NCI-H2107 treated with DMSO at 0.1 percent for 48 hours (cell line): ENCODE measurements around the gene RNLS.

ENCODE experiments used
- DNase-seq: peaks from one replicate; lab custom pipeline; 2025; ENCODE audit not compliant: unreplicated experiment; lab: John Stamatoyannopoulos, UW

RNLS gene

DNA sequence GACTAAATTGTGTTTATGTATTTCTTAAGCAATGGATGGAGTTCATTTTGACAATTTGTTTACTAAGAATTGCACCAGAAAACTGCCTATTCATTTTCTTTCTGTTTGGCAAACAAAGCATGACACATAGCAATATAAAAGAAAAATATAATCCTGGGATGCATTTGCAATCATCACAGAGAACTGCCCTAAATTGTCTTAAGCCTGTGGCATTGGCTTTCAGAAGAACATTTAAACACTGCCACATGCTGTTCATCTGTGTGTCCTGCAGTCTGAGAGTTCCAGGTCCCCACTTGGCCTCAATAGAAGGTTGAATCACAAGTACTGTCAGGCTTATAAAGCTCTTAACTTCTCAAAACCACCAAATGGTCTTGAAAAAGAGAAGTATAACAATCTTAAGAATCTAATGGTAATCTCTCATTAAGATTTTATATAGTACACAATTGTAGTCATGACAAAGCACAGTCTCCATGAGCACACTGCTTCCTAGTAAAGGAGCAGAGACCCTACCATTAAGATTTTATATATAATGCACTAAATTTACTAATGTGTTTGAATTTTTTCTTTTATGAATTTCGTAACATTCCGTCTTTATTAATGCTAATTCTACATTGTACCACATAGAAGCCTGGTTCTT is 29.9 kb downstream of the RNLS start:
- DNase-seq, result no peak

DNA sequence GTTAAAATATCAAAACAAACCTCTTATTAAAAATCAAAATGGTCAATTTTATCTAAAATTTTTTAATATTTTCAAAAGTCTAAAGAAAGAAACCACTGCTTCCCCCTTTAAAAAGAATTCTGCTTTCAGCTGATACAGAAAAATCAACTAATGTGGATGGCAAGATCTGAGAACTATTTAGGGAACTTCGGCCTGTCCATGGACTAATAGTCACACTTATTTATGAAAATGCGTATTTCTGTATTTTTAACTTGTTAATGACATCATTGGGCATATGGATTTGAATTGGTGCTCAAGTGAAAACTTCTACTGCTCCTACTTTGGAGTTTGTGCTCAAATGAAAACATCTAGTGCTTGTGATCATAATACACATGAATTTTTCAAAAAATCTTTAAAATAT is 31.9 kb downstream of the RNLS start:
- DNase-seq, result no peak

DNA sequence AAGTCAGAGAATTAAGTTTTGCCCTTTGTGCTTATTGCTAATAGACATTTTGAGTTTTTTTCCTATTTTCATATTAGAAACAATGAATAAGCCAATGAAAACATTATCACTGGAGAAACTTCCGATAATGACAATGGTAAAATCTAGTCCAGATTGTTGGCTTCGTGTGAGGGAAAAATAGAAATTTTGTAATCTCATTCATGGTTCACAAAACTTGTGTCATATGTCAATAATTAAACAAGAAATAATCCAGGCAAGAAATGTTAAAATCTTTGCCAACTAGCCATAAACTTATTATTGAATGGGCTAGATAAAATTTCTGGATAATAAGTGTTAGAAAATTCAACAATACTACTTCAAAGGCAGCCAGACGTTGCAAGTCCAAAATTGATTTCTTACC is 36.6 kb downstream of the RNLS start:
- DNase-seq, result no peak

DNA sequence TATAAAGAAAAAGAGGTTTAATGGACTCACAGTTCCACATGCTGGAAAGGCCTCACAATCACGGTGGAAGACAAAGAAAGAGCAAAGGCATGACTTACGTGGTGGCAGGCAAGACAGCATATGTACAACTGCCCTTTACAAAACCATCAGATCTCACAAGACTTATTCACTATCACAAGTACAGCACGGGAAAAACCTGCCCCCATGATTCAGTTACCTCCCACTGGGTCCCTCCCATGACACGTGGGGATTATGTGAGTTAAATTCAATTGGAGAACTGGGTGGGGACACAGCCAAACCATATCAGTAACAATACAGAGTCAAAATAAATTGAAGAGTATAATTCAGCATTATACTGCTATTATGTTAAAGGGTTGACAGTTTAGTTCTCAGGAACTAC is 37.8 kb downstream of the RNLS start:
- DNase-seq, result no peak

DNA sequence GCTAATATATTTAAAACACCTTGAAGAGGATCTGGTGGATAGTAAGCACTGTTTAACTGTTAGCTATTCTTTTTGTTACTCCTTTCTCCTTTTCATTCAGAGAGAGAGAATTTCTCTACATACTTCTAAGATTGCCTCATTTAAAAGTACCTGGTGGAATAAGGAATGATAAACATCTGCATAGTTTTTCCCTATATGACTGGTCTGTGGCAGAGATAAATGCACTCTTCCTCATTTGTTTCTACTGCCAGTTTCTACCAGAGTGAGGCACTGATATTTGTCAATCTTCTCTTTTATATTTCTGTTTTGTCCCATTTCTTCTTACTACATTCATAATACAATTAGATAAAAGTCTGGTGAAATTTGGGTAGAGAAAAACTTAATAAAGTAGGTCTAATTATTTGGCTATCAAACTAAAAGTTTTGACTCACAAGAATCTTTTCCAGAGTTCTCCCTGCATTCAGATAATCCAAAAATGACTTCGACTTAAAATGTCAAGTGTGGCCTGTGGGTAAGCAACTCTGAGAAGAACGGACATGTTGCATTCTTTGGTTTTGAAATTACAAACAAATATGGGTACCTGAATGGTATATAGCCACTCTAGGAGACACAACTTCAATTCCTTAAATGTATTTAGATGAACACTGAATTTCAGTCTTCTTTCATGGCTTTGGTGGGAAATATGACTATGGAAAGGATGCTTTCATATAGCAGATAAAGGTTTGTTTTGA is 38.8 kb downstream of the RNLS start:
- no peak for DNase-seq

DNA sequence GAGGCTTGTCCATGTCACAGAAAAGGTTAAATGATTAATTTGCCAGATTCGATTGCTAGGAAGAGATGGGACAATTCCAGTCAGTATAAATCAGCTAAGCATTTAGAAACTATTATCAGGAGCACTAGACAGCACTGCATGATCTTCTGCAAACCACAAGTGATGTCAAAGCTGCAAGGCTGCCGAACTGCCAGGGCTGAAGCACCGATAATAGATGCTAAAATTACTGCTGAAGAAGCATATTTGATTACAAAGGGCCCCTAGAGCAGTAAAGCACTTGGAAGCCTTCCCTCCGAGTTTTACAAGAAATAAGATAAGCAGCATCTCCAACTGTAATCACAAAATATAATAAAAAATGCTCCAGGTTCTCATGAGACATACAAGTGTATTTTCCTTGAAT is 40.6 kb downstream of the RNLS start:
- no peak for DNase-seq

DNA sequence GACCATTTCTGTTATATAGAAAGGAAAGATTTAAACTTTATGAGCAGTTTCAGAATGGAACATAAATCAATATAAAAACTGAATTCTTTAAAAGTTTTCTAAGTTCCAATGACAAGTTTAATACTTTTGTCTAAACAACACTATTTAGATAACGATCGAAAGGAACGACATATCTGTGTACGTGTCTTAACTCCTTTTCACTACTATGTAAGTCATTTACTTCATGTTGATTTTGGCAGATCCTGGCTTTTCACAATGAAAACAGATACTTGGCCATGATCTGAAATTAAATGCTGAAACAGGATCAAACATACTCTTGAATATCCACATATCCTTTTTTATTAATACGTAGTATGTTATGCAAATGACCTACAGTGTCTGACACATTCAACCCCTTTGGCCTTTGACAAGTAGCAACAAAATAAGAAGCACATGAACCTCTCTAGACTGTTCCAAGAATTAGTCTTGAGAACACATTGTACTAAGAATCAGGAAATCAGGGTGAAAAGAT is 41.9 kb downstream of the RNLS start:
- DNase-seq, result no peak

DNA sequence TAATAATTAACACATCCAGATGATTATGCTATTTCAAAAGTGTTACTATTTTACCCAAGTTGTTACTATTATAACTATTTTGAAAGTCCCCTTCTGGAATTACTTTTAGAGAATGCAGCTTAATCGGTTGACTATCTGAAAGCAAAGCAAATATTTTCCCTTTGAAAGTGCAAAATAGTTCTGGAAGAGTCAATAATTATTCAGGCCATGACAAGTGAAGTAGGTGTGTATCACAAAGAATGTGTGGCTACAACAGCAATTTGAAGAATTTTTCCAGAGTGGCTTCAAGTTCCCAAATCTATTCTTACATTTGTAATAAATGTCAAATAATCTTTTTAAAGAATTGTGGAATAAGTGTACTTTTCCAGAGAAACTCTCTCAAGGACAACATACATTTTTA is 42.8 kb downstream of the RNLS start:
- no peak for DNase-seq

DNA sequence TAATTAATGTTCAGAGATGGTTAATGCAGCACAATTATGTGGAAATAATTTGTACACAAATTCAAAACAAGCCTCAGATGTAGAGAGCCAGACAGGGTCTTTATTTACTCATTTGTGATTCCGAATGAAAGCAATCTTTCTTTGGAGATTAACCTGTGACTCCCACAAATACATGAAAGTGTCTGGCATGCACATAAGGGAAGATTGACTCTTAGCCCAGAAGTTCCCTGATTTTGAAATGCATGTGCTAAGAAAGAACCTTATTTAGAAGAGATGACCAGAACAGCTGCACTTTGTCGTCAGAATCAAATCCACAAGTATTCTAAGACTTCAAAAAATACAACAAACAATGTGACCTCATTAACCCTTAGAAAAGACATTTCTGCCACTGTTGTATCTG is 45.1 kb downstream of the RNLS start:
- DNase-seq, result no peak

DNA sequence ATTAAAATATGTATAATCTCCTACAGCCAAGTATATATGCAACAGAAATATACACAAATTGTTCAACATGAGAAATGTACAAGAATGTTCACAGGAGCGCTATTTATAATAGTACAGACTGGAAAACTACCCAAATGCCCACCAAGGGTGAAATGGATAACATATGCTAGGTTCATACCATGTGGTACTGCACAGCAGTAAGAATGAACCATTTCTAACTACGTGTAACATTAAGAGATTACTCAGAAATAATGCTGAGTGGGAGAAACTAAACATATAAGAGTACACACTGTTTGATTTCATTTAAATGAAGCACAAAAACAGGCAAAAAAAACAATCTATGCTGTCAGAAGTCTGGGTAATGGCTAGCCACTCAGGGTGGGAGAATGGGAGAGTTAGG is 45.8 kb downstream of the RNLS start:
- DNase-seq, result no peak

DNA sequence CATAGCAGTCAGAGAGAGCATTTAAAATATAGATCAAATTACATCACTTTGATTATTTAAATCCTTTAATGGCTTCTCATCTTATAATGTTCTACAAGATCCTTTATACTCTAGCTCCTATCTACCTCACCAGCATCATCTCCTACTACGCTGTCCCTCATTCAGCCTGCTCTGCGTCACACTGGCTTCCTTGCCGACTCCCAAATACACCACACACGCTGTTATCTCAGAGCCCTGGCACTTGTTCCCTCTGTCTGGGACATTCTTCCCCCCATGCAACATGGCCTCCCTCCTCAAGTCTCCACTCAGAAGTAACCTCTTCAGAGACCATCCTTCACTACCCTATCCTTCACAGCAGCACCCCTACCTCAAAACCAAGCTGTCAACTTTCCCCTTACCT is 46.7 kb downstream of the RNLS start:
- DNase-seq, result no peak

DNA sequence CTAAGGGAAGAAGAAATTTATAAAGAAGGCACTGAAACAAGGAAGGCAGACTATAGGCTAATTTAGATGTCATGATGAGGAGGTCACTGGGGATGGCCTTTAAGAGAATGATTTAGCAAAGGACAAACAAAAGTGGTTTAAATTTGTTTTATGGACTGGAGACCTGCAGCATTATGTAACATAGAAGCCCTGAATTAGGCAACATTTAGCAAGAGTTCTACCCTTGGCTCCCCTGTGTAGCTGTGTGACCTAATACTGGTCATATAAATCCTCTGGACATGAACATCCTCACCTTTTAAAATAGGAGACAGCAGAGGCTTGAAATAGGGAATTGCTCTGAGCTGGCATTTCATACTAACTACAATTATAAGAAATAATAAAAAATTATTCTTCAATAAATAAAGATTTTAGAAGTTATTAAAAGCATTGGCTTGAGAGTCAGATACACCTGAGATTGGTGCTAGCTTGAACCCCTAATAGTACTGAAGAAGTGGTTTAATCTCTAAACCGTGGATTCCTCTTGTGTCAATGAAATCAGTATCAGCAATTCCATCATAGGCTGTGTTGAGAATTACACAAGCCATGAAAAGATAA is 48.9 kb downstream of the RNLS start:
- DNase-seq, result no peak

DNA sequence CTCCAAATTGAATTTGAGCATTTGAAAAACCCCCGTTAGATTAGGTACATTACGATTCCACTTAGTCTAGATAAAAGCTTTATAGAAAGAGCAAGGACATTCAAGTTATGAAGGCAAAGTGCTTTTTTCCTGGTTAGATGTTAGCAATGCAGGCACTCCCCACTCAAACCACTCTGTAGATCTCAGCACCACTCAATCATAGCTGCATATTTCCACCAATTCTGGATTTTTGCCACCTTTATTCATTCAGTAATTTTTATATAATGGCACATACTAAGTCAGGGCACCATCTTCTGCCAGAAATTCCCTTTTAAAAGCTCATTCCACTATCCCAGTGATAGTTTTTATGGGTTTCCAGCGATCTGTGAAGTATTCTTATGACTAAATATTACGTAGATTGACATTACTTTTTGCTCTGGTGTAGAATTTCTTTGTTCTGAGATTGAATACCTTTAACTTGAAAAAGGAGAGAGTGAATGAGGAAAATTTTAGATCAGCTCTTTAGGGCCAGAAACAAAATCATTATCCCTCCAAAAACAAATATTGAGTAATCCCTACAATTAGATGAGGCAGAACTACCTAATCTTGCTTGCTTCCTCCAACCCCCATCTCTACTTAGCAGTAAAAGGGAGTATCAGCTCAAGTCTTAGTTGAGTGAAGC is 51.6 kb downstream of the RNLS start:
- DNase-seq, result no peak

DNA sequence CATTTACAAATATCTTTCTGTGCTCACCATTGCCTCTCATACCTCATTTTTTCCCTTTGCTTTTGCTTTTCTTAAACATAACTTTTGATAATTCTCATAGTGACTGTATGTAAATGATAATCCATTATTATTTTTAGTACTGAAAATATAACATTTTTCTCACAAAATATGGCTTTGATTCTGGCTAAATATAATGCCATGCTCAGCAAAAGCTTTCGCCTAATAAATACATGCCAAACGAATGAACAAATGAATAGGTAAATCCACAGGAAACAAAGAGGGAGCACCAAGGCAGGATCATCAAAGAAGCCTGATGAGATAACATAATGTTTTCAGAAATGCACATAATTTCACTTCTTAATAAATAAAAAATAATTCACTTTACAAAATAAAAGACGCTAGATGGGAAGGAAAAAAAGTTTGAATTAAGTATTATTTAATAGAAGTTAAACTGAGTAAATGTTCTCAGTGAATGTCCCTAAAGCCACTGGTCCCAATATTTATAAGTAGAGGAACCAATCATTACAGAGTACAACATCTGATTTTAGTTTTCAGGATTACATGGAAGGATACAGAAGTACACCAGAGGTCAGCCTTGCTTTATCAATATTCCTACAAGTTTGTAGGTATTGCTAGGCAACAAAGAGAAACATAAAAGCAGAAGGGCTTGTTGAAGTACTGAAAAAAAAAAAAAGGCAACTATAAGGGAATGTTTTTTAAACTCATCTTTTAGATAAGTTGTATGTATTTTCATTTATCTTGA is 52.3 kb downstream of the RNLS start:
- no peak for DNase-seq

DNA sequence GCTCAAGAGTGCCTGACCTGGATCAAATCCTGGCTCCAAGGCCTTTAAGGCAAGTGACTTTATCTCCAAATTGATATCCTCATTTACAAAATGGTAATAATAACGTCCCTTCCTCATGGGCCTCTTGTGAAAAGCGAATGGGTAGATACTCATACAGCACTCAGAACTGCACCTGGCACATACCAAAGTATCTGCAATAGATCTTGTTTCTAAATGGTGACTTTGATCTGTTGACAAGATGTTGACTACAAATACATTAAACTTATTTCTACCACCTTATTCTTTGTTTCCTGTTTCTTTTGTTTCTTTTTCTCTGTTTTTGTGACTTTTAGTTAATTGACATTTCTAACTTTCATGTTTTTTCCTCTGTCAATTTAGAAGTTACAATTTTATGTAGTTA is 53.0 kb downstream of the RNLS start:
- DNase-seq, result no peak

DNA sequence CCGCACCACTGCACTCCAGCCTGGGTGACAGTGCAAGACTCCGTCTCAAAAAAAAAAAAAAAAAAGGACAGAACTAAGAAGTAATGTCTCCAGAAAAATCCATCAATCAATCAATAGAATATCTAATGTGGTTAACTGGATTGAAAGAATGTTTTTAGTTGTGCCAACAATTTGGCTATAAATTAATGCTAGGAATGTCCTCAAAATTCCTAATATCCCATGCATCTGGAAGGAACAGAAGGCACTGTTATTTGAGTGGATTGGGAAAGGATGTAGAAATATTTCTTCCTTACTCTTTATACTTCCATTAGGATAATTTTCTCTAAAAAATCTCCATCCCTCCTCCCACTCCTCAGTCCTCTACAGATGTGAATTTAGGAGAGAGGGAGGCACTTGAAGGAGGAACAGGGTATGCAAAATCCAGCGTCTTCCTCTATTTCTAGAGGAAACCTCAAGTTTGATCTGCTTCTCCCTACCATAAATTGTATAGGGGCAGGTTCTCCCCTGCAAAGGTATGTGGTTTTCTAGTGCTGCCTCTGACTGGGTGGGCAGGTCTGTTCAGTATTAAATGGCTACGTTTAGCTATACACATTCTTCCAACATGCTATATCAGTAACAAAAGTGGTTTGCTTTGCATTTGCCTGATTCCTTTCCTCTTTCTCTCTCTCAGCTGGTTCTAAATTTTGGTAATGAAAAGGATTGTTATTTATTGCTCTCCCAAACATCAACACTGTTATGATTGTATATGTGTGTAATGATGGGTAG is 54.1 kb downstream of the RNLS start:
- DNase-seq, result no peak

DNA sequence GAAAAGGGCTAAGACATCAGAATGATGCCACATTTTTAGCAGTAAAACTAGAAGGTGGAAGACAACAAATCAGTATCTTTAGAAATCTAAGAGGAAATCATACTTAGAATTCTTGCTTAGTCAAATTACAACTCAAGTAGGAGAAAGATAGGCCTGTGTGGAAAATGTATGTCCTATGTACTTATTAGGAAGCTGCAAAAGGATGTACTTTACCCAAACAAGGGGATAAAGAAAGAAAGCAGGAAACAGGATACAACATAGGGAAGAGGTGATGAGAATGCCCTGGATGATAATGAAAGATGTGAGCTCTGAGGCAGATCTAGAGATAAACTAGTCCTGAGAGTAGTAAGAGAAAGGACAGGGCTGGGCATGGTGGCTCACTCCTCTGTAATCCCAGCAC is 54.9 kb downstream of the RNLS start:
- DNase-seq, result no peak

DNA sequence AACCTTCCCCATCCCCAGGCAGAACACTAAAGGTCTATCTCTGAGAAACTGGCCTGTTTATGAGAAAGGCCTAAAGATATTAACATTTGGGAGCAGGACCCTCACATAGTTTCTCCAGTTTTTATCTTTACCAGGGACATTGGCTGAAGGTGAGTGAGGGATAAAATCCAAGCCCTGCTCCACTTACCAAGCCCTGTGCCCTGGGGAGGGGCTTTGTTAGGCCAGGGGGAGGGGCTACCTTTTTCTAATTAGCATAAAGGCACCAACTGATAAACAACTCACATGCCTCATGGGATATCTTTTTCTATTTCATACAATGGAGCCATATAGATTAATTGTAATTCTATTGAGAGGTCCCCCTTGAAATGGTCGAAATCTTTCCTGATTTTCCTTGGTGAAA is 55.9 kb downstream of the RNLS start:
- no peak for DNase-seq

DNA sequence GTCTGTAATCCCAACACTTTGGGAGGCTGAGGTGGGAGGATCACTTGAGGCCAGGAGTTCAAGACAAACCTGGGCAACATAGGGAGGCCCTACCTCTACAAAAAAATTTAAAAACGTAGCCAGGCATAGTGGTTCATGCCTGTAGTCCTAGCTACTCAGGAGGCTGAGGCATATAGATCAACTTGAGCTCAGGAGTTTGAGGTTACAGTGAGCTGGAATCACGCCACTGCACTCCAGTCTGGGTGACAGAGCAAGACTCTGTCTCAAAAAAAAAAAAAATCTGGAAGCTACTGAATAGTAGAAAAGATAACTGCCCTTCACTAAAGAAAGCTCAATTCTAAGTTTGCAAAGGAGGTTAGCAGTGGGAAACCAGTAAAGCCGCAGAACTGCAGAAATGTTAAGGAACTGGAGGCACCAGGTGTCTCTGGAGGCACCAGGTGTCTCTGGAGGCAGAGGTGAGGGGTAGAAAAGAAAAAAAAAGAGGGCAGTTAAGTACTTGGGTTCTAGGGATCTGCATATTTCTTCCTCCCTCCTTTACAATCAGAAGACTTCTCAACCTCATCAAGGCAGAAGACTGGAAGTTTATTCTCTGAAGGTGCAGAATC is 56.5 kb downstream of the RNLS start:
- no peak for DNase-seq
